Neural progenitor cell (in vitro differentiated cells): ENCODE results near the gene ZFAND6. TPM values are rescaled to one million over a fixed set of nuclear protein-coding genes. Genes with fewer than 3 reads are reported as not detected.

Experiments
- DNase-seq: peaks from one replicate; pipeline ENCODE4 v3.0.0-alpha.2; 2016; ENCODE audit warnings: low spot score
- H2AFZ ChIP-seq: fragments of 200-600 bp; sonication (generic); replicated peaks from 2 replicates; pipeline ENCODE4 v1.6.1; 2016; ENCODE audit warnings: antibody characterized with exemption
- H3F3A ChIP-seq: fragments of 200-600 bp; sonication (generic); 2 replicates; pipeline ENCODE4 v1.6.1; 2016; ENCODE audit warnings: antibody characterized with exemption, low read depth
- H3K27ac ChIP-seq: fragments of 200-600 bp; sonication (generic); 2 replicates; pipeline ENCODE4 v1.5.1; 2016; ENCODE audit warnings: mild to moderate bottlenecking
- H3K27me3 ChIP-seq: fragments of 200-600 bp; sonication (generic); 2 replicates; pipeline ENCODE4 v1.6.1; 2016; ENCODE audit warnings: mild to moderate bottlenecking, moderate library complexity
- H3K36me3 ChIP-seq: fragments of 200-600 bp; sonication (generic); 2 replicates; pipeline ENCODE4 v1.5.1; 2016
- H3K4me1 ChIP-seq: fragments of 200-600 bp; sonication (generic); 2 replicates; pipeline ENCODE4 v1.6.1; 2016; ENCODE audit warnings: mixed run types
- H3K4me2 ChIP-seq: fragments of 200-600 bp; sonication (generic); 2 replicates; pipeline ENCODE4 v1.6.1; 2016
- H3K4me3 ChIP-seq: fragments of 200-600 bp; sonication (generic); 2 replicates; pipeline ENCODE4 v1.5.1; 2016
- H3K79me2 ChIP-seq: fragments of 200-600 bp; sonication (generic); 2 replicates; pipeline ENCODE4 v1.6.1; 2016; ENCODE audit warnings: low read depth
- H3K9ac ChIP-seq: fragments of 200-600 bp; sonication (generic); 2 replicates; pipeline ENCODE4 v1.6.1; 2016
- H3K9me3 ChIP-seq: fragments of 200-600 bp; sonication (generic); 2 replicates; pipeline ENCODE4 v1.5.1; 2016; ENCODE audit warnings: low read depth
- H4K20me1 ChIP-seq: fragments of 200-600 bp; sonication (generic); 2 replicates; pipeline ENCODE4 v1.6.1; 2016; ENCODE audit warnings: low read depth
- H3K27ac Mint-ChIP-seq: 3 replicates; pipeline ENCODE4 v1.8.0; 2021; ENCODE audit warnings: mixed read lengths
- H3K27me3 Mint-ChIP-seq: 2 replicates; pipeline ENCODE4 v1.8.0; 2022; ENCODE audit warnings: low read depth, mild to moderate bottlenecking, inconsistent platforms, moderate library complexity, mixed read lengths; ENCODE audit not compliant: insufficient read depth
- H3K36me3 Mint-ChIP-seq: 3 replicates; pipeline ENCODE4 v1.8.0; 2021; ENCODE audit warnings: mixed read lengths
- H3K4me1 Mint-ChIP-seq: 3 replicates; pipeline ENCODE4 v1.8.0; 2021; ENCODE audit warnings: mixed read lengths
- H3K4me3 Mint-ChIP-seq: 3 replicates; pipeline ENCODE4 v1.8.0; 2021; ENCODE audit warnings: mild to moderate bottlenecking, moderate library complexity, mixed read lengths
- H3K9me3 Mint-ChIP-seq: 3 replicates; pipeline ENCODE4 v1.8.0; 2020; ENCODE audit warnings: mixed read lengths
- CTCF ChIP-seq: fragments of 200-600 bp; sonication (generic); IDR thresholded peaks from 2 replicates; pipeline ENCODE4 v1.5.1; 2017; ENCODE audit warnings: antibody characterized with exemption, mild to moderate bottlenecking
- EZH2 ChIP-seq: fragments of 200-600 bp; sonication (generic); IDR thresholded peaks from 2 replicates; pipeline ENCODE4 v1.6.1; 2017; ENCODE audit warnings: antibody characterized with exemption, mild to moderate bottlenecking, moderate library complexity
- EZH2phosphoT487 ChIP-seq: fragments of 200-600 bp; sonication (generic); IDR thresholded peaks from 2 replicates; pipeline ENCODE4 v1.6.1; 2017; ENCODE audit warnings: antibody characterized with exemption
- total RNA-seq: library from RNA; depleted of rRNA; stranded (reverse); fragments of >200 nt; gene quantifications from 2 replicates; pipeline ENCODE4 v1.2.3, GENCODE V29; 2015; ENCODE audit warnings: low replicate concordance

Gene ZFAND6
- total RNA-seq, 1 donor from 2014 or later = 329 TPM

- Histone ChIP-seq H3K27me3 (peaks cover 25% of the 10 kb centered on the region), H3K9me3 (no peaks in the 10 kb centered on the region), H3K4me2 (no peak overlapping the region), H2AFZ (no peak overlapping the region), H3K4me3 (no peak overlapping the region), H4K20me1 (no peaks in the 10 kb centered on the region), H3K9ac (no peak overlapping the region), H3K79me2 (no peaks in the 10 kb centered on the region), H3K36me3 (no peaks in the 10 kb centered on the region), H3F3A (peaks cover 19% of the 10 kb centered on the region), H3K27ac (no peak overlapping the region), H3K4me1 (peaks cover 5% of the 10 kb centered on the region)
- Mint-ChIP-seq H3K36me3 (no peaks in the 10 kb centered on the region), H3K4me1 (peaks cover 33% of the 10 kb centered on the region), H3K9me3 (no peaks in the 10 kb centered on the region), H3K27me3 (peaks cover 6% of the 10 kb centered on the region), H3K4me3 (peak overlapping the region; percentile 33), H3K27ac (no peak overlapping the region)
- no peak for TF ChIP-seq EZH2
- peak; percentile 17 for DNase-seq
Observed at GRCh38 chr15:80151148-80151547, 91.7 kb downstream of the ZFAND6 start.

- DNase-seq = no peak
- no peak overlapping the region for H3K27ac ChIP-seq
- H3K27ac Mint-ChIP-seq = no peak overlapping the region
- peaks cover 19% of the 10 kb centered on the region for H3F3A ChIP-seq
- TF ChIP-seq EZH2 (no peak), EZH2phosphoT487 (no peak), CTCF (no peak)
- no peaks in the 10 kb centered on the region for H3K36me3 ChIP-seq
- H3K27me3 ChIP-seq = peaks cover 25% of the 10 kb centered on the region
- H3K36me3 Mint-ChIP-seq = no peaks in the 10 kb centered on the region
- H3K9me3 Mint-ChIP-seq = no peaks in the 10 kb centered on the region
- no peaks in the 10 kb centered on the region for H3K9me3 ChIP-seq
- H3K4me1 ChIP-seq = peaks cover 5% of the 10 kb centered on the region
- peak overlapping the region; percentile 65 for H3K4me2 ChIP-seq
- no peak overlapping the region for H2AFZ ChIP-seq
- H3K9ac ChIP-seq = no peak overlapping the region
- peak overlapping the region; percentile 85 for H3K4me3 Mint-ChIP-seq
- H3K79me2 ChIP-seq = no peaks in the 10 kb centered on the region
- H3K4me3 ChIP-seq = peak overlapping the region; percentile 38
- H3K27me3 Mint-ChIP-seq = peaks cover 8% of the 10 kb centered on the region
- H3K4me1 Mint-ChIP-seq = peaks cover 33% of the 10 kb centered on the region
- H4K20me1 ChIP-seq = no peaks in the 10 kb centered on the region
Observed at GRCh38 chr15:80151576-80151975, 92.1 kb downstream of the ZFAND6 start.

GRCh38 chr15:80152180-80152895, 92.9 kb downstream of the ZFAND6 start:
- Mint-ChIP-seq H3K27ac (no peak overlapping the region), H3K36me3 (no peaks in the 10 kb centered on the region), H3K4me1 (peaks cover 33% of the 10 kb centered on the region), H3K4me3 (peak overlapping the region; percentile 91), H3K9me3 (no peaks in the 10 kb centered on the region), H3K27me3 (peaks cover 8% of the 10 kb centered on the region)
- peaks cover 19% of the 10 kb centered on the region for H3F3A ChIP-seq
- peaks cover 25% of the 10 kb centered on the region for H3K27me3 ChIP-seq
- peak; percentile 97 for DNase-seq
- peak overlapping the region; percentile 95 for H3K4me2 ChIP-seq
- H3K4me3 ChIP-seq = peak overlapping the region; percentile 66
- no peaks in the 10 kb centered on the region for H3K36me3 ChIP-seq
- H2AFZ ChIP-seq = peak overlapping the region; percentile 68
- H3K27ac ChIP-seq = no peak overlapping the region
- no peaks in the 10 kb centered on the region for H3K79me2 ChIP-seq
- no peak overlapping the region for H3K9ac ChIP-seq
- H3K4me1 ChIP-seq = peaks cover 5% of the 10 kb centered on the region
- H3K9me3 ChIP-seq = no peaks in the 10 kb centered on the region
- no peaks in the 10 kb centered on the region for H4K20me1 ChIP-seq
- TF ChIP-seq EZH2phosphoT487 (no peak), CTCF (no peak), EZH2 (no peak)
